DOHH2 (cell line): ENCODE results near the gene MIPOL1.

Experiments used
- CTCF ChIP-seq: fragments of 200-600 bp; sonication (generic); IDR thresholded peaks from one replicate; pipeline ENCODE4 v1.5.1; 2014; ENCODE audit warnings: antibody characterized with exemption, mild to moderate bottlenecking, low read depth, low read length; ENCODE audit not compliant: poor library complexity, severe bottlenecking
- EZH2phosphoT487 ChIP-seq: fragments of 200-600 bp; sonication (generic); IDR thresholded peaks from 2 replicates; pipeline ENCODE4 v1.6.1; 2017; ENCODE audit warnings: borderline replicate concordance, mild to moderate bottlenecking, antibody characterized with exemption, low read length, moderate library complexity, mixed read lengths

DNA sequence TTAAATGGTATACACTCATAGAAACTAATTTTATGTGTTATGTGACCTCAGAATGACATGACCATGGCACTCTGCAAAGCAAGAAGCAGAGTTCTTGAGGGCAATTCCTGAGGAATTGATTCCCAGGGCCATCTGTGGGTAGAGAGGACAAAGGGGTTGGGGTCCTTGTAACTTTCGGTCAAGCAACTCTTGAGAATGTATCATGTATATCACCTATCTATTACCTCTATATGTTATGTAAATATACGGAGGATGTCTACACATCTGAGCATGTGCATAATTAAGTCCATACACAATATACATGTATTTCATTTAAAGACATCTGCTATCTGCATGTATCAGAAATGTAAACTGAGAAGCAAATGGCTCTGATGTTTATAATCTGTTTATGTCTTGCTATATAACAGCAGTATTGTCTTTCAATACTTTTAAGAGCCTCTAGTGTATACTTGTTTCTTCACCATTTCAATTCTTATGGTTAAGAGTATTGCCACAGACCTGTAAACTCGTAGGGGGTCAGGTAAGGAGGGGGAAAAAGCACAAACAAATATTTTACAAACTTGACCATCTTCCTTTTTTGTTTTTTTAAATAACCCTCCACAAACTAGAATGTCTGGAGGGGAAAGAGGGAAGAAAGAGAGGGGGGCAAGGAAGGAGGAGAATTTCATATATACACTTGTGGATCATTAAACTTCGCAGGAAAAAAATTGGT, 392.8 kb downstream of the MIPOL1 start:
- TF ChIP-seq CTCF (no peak), EZH2phosphoT487 (no peak)
